HG02798 (cell line): ENCODE measurements around the gene GALNT1.

ENCODE experiments used
- ATAC-seq: cut with Tn5 transposase; IDR thresholded peaks from one replicate; pipeline ENCODE4 v1.9.1; 2021; ENCODE audit warnings: mild to moderate bottlenecking; ENCODE audit not compliant: unreplicated experiment, poor library complexity

Gene GALNT1

GRCh38 chr18:35707674-35708073 is 126.1 kb downstream of the GALNT1 start:
- no peak for ATAC-seq

GRCh38 chr18:35710581-35710980 is 129.0 kb downstream of the GALNT1 start:
- no peak for ATAC-seq

- no peak for ATAC-seq
Measured at GRCh38 chr18:35711227-35711626, 129.7 kb downstream of the GALNT1 start.

- ATAC-seq, result no peak
Measured at GRCh38 chr18:35713545-35713944, 132.0 kb downstream of the GALNT1 start.

GRCh38 chr18:35714539-35714938 is 133.0 kb downstream of the GALNT1 start:
- ATAC-seq, result no peak

- no peak for ATAC-seq
Measured at GRCh38 chr18:35715139-35715538, 133.6 kb downstream of the GALNT1 start.

- no peak for ATAC-seq
Measured at GRCh38 chr18:35716169-35716831, 134.8 kb downstream of the GALNT1 start.

GRCh38 chr18:35717182-35717581 is 135.6 kb downstream of the GALNT1 start:
- no peak for ATAC-seq

GRCh38 chr18:35721431-35722081 is 140.0 kb downstream of the GALNT1 start:
- ATAC-seq, result no peak

GRCh38 chr18:35728676-35729075 is 147.1 kb downstream of the GALNT1 start:
- no peak for ATAC-seq

- ATAC-seq, result no peak
Measured at GRCh38 chr18:35729991-35730668, 148.6 kb downstream of the GALNT1 start.

- ATAC-seq, result no peak
Measured at GRCh38 chr18:35730691-35731370, 149.3 kb downstream of the GALNT1 start.

- no peak for ATAC-seq
Measured at GRCh38 chr18:35731701-35732100, 150.2 kb downstream of the GALNT1 start.

- ATAC-seq, result no peak
Measured at GRCh38 chr18:35732162-35732561, 150.6 kb downstream of the GALNT1 start.

- ATAC-seq, result no peak
Measured at GRCh38 chr18:35732636-35733035, 151.1 kb downstream of the GALNT1 start.

- no peak for ATAC-seq
Measured at GRCh38 chr18:35733408-35733807, 151.9 kb downstream of the GALNT1 start.

GRCh38 chr18:35736696-35737095 is 155.2 kb downstream of the GALNT1 start:
- no peak for ATAC-seq

- no peak for ATAC-seq
Measured at GRCh38 chr18:35739778-35740177, 158.2 kb downstream of the GALNT1 start.

GRCh38 chr18:35740656-35741055 is 159.1 kb downstream of the GALNT1 start:
- no peak for ATAC-seq

GRCh38 chr18:35743916-35744315 is 162.4 kb downstream of the GALNT1 start:
- ATAC-seq, result no peak

GRCh38 chr18:35745814-35746213 is 164.3 kb downstream of the GALNT1 start:
- ATAC-seq, result no peak
